Measurements from ENCODE around the gene GABRR2. TPM values are rescaled to one million over a fixed set of nuclear protein-coding genes. Genes with fewer than 3 reads are reported as not detected.
"Not testable (repeated sequence)": the region's sequence is repeated elsewhere in the genome, so short reads cannot be mapped to it uniquely, and the experiment has no call there.

GABRR2 gene
- total and polyA plus RNA-seq, 2 donors from 2014 or later, result 0.38 TPM; not detected in 1

DNA sequence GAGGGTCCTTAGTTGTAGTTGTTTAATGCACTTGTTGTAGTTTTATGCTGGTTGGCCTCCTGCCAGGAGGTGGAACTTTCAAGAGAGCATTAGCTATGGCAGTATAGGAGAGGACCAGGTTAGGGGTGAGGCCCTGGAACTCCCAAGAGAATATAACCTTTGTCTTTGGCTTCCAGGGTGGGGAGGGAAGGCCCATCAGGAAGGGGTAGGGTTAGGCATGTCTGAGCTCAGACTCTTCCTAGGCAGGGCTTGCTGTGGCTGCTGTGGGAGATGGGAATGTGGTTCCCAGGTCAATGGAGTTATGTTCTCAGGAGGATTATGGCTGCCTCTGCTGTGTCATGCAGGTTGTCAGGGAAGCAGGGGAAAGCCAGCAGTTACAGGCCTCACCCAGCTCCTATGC lies 77.9 kb downstream of the GABRR2 start:
- H3K36me3 ChIP-seq (ENCODE audit: control insufficient read depth in 2 of 3, insufficient read depth in 3 of 3, low read length in 3 of 3), result no peaks in the 10 kb centered on the region

GRCh38 chr6:89233605-89234004 lies 81.5 kb downstream of the GABRR2 start:
- DNase-seq; H3K27ac ChIP-seq (ENCODE audit: low read depth in 2 of 2, low read length in 2 of 2); H3K36me3 ChIP-seq (ENCODE audit: control insufficient read depth in 2 of 3, insufficient read depth in 3 of 3, low read length in 3 of 3); H3K9me3 ChIP-seq (ENCODE audit: control insufficient read depth in 2 of 3, insufficient read depth in 1 of 3, low read length in 3 of 3); H3K4me3 ChIP-seq (ENCODE audit: low read length in 3 of 3); intact Hi-C loops (cut with DNase I); H3K4me1 ChIP-seq (ENCODE audit: control insufficient read depth in 2 of 3, insufficient read depth in 2 of 3, low read depth in 1 of 3, low read length in 3 of 3); H3K9ac ChIP-seq (ENCODE audit: low read length in 3 of 3); H3K27me3 ChIP-seq (ENCODE audit: control insufficient read depth, insufficient read depth, low read length); FAIRE-seq: not testable (repeated sequence)

More for the DNA sequence above, 77.9 kb downstream of the GABRR2 start:
- Histone ChIP-seq H3K27me3 (ENCODE audit: control insufficient read depth, insufficient read depth, low read length) (no peaks in the 10 kb centered on the region), H3K27ac (ENCODE audit: low read depth in 2 of 2, low read length in 2 of 2) (no peak overlapping the region), H3K9ac (ENCODE audit: low read length in 3 of 3) (no peak overlapping the region), H3K4me3 (ENCODE audit: low read length in 3 of 3) (no peak overlapping the region), H3K9me3 (ENCODE audit: control insufficient read depth in 2 of 3, insufficient read depth in 1 of 3, low read length in 3 of 3) (no peaks in the 10 kb centered on the region), H3K4me1 (ENCODE audit: control insufficient read depth in 2 of 3, insufficient read depth in 2 of 3, low read depth in 1 of 3, low read length in 3 of 3) (no peaks in the 10 kb centered on the region)
- FAIRE-seq (no peak), DNase-seq (no peak)
- TF ChIP-seq CTCF (IDR thresholded peaks at IDR 0.05; ENCODE audit: borderline replicate concordance, extremely low read depth, insufficient read depth), result no peak
- intact Hi-C loops (cut with DNase I), result no loop called here

DNA sequence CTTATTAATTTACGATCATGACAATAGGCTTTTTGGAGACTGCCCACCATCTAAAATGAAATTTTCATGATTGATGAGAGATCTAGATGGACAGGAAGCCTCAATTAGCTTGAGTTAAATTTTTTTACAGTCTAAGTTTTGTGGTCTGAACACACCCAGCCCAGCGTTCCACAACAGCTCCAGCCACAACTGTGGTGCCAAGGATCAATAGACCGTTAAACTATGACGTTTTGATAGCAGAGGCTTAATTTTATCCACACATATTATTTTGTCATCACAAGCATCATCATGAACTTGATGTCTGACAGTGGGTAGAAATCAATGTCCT lies 92.4 kb downstream of the GABRR2 start:
- Histone ChIP-seq H3K27ac (ENCODE audit: low read depth in 2 of 2, low read length in 2 of 2) (no peak overlapping the region), H3K4me3 (ENCODE audit: low read length in 3 of 3) (no peak overlapping the region), H3K9ac (ENCODE audit: low read length in 3 of 3) (no peak overlapping the region), H3K27me3 (ENCODE audit: control insufficient read depth, insufficient read depth, low read length) (no peaks in the 10 kb centered on the region), H3K9me3 (ENCODE audit: control insufficient read depth in 2 of 3, insufficient read depth in 1 of 3, low read length in 3 of 3) (no peaks in the 10 kb centered on the region), H3K4me1 (ENCODE audit: control insufficient read depth in 2 of 3, insufficient read depth in 2 of 3, low read depth in 1 of 3, low read length in 3 of 3) (no peaks in the 10 kb centered on the region), H3K36me3 (ENCODE audit: control insufficient read depth in 2 of 3, insufficient read depth in 3 of 3, low read length in 3 of 3) (no peaks in the 10 kb centered on the region)
- intact Hi-C loops (cut with DNase I), result no loop called here
- TF ChIP-seq CTCF (IDR thresholded peaks at IDR 0.05; ENCODE audit: borderline replicate concordance, extremely low read depth, insufficient read depth), result no peak
- no peak for FAIRE-seq
- no peak for DNase-seq

- H3K36me3 ChIP-seq (ENCODE audit: control insufficient read depth in 2 of 3, insufficient read depth in 3 of 3, low read length in 3 of 3), result no peaks in the 10 kb centered on the region
- H3K27ac ChIP-seq (ENCODE audit: low read depth in 2 of 2, low read length in 2 of 2), result no peak overlapping the region
- no peak overlapping the region for H3K4me3 ChIP-seq (ENCODE audit: low read length in 3 of 3)
- FAIRE-seq (no peak), DNase-seq (peak in 2 of 5 donors; percentile 16 to 39)
- intact Hi-C loops (cut with DNase I), result no loop called here
- no peak for TF ChIP-seq CTCF (IDR thresholded peaks at IDR 0.05; ENCODE audit: borderline replicate concordance, extremely low read depth, insufficient read depth)
- H3K9me3 ChIP-seq (ENCODE audit: control insufficient read depth in 2 of 3, insufficient read depth in 1 of 3, low read length in 3 of 3), result no peaks in the 10 kb centered on the region
- H3K27me3 ChIP-seq (ENCODE audit: control insufficient read depth, insufficient read depth, low read length), result no peaks in the 10 kb centered on the region
- H3K9ac ChIP-seq (ENCODE audit: low read length in 3 of 3), result no peak overlapping the region
- H3K4me1 ChIP-seq (ENCODE audit: control insufficient read depth in 2 of 3, insufficient read depth in 2 of 3, low read depth in 1 of 3, low read length in 3 of 3), result no peaks in the 10 kb centered on the region
Observed at GRCh38 chr6:89221971-89222711, 93.0 kb downstream of the GABRR2 start.
